NCI-H1436 (cell line): ENCODE data around the gene GLP1R.
"Not testable (repeated sequence)": the region's sequence is repeated elsewhere in the genome, so short reads cannot be mapped to it uniquely, and the experiment has no call there.

ENCODE experiments used
- DNase-seq: peaks from one replicate; lab custom pipeline; 2025; lab: John Stamatoyannopoulos, UW

GLP1R gene

DNA sequence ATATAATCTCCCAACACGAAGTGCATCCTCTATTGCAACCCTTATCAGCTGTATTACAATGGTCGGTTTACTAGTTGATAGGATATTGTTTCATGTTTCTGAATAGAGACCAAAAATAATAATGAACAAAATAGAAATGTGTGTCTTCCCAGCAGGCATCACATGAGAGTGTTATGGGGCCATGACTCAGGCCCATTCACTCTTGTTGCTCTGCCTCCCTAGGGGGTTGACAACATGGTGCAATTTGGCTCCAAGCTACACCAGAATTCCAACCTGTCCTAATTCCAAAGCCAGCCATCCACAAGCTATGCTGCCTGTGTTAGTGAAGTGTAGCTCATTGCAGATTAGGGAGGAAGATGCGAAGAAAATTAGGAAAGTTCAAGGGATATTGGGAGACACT, 79.5 kb downstream of the GLP1R start:
- DNase-seq, result no peak

DNA sequence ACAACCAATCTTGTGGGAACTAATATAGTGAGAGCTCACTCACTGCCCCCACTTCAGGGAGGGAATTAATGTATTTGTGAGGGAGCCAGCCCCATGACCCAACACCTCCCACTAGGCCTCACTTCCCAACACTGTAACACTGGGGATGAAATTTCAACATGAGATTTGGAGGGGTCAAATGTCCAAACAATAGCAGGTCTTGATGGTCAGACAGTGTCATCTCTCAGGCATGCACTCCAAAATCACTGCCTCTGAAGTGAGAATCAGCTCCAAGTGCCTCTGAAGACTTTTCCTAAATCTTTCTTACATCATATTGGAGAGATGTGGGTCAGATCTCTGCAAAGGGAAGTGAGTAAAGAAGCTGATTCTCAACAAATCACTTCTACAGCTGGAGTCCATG, 80.3 kb downstream of the GLP1R start:
- DNase-seq, result no peak

DNA sequence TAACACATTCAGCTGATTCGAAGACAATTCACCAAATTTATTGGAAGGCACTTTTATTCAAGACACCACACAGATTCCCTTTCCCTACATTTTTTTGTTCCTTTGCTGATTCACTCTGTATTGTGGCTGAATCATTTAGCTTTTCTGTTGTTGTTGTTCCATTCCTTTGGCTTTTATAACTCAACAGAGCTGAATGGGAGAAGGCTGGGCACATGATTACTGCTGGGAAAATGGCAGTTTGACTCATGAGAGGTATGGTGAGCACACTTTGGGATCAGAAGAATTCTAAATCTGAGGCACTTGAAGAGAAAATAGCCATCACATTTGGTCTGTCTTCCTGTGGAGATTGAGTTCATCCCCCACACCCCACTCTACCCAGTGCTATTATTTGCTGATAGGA, 82.1 kb downstream of the GLP1R start:
- no peak for DNase-seq

DNA sequence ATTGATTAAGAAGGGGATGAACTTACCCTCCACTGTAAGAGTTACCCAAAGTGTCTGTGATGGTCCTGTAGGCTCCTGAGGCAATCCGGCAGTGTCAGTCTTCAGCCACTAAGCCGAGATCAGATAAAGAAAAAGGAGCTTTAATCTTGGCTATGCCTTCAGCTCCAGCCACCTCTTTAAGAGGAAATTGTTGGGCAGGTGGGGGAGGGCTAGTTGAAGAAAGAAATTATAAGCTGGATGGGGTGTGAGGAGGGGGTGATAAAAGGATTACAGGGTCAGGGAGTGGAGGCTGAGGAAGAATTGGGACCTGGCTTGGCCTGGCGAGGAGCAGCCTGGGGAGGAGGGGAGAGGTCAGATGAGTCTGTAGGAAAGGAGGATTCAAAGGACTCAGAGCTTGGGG, 86.2 kb downstream of the GLP1R start:
- DNase-seq, result not testable (repeated sequence)

DNA sequence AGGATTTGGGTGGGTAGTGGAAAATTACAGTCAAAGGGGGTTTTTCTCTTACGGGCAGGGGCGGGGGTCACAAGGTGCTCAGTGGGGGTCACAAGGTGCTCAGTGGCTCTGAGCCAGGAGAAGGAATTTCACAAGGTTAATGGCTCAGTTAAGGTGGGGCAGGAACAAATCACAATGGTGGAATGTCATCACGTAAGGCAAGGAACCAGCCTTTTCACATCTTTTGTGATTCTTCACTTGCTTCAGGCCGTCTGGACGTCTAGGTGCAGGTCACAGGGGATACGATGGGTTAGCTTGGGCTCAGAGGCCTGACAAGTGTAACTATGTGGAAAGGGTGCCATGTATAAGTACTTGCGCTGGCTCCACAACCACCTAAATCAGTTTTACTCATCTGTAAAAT, 87.6 kb downstream of the GLP1R start:
- not testable (repeated sequence) for DNase-seq

DNA sequence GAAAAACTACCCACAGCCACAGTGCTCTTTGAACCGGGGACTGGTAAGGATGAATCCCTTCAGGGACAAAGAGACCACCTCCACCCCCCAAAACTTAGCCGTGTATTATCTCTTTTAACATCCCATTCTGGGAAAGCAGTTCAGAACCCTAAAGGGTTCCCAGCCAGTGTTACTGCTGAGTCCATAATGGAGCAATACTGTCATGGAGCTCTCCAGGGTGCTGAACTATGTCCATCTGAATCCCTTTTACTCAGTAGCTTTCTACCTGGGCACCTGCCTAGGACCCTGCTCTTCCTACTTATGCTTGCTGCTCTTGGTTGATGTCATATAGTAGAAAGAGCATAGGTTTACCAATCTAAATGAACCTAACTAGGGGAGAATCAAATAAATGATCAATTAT, 88.7 kb downstream of the GLP1R start:
- DNase-seq, result no peak
